Amygdala (tissue), 56 donors: ENCODE data around the gene ZMYND8.
"Not testable (repeated sequence)": the region's sequence is repeated elsewhere in the genome, so short reads cannot be mapped to it uniquely, and the experiment has no call there.

ENCODE experiments used
- DNase-seq, 56 donors: peaks; one replicate each; lab custom pipeline; 2025; lab: John Stamatoyannopoulos, UW

ZMYND8 gene

DNA sequence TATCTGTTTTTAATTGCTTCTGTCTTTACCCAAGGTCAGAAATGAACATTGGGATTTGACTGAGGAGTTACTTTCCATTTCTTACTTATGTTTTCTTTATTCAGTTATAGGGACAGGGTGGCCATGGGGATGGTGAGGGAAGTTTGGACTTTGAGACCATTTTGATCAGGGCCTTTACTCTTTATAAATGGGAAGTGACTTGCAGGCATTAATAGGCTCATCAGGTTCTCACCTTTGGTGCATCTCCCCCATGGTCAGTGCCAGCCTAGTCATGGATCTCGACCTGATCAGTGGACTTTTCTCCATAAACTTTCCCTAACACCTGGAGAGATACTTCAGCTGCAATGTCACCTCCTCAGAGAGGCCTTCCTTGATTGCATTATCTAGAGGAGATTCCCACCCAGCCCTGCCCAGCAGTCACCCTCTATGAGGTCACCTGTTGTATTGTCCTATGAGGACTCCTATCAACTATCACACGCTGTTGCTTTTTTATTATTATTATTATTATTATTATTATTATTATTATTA lies 16.8 kb upstream of the ZMYND8 start:
- DNase-seq: no peak

DNA sequence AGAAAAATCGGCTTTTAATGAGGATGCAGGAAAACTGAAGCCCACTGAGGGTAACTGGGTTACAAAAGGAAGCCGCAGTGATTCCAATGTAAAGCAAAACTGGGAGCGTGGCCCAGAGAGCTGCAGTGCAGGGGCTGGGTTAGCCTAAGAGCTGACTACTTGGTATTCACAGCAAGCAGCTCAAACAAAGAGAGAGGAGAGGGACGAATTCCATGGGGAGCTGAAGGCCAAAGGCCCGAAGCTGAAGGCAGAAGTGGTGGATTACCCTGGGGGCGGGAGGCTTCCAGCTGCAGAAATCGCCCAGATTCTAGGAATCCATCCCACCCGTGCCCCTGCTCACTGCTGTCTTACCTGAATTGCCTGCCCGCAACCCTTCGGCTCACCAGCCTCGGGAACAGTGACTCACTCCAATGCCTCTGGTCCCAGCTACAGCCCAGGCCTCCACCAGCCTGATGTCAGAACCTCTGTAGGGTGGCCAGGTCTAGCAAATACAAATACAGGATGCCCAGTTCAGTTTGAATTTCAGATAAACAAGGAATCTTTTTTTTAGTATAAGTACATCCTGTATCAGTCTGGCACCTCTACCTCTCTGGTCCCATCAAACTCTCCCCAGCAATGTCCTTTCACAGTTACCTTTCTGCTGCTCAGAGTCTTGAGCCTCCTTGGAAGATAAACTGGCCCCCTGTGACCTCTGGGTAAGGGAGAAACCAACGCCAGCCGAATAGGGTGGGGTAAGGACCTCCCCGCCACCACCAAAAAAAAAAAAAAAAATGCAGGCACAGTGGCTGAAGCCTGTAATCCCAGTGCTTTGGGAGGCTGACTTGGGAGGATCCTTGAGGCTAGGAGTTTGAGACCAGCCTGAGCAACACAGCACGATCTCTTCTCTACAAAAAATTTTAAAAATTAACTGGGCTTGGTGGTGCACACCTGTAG lies 14.6 kb upstream of the ZMYND8 start:
- no peak for DNase-seq

DNA sequence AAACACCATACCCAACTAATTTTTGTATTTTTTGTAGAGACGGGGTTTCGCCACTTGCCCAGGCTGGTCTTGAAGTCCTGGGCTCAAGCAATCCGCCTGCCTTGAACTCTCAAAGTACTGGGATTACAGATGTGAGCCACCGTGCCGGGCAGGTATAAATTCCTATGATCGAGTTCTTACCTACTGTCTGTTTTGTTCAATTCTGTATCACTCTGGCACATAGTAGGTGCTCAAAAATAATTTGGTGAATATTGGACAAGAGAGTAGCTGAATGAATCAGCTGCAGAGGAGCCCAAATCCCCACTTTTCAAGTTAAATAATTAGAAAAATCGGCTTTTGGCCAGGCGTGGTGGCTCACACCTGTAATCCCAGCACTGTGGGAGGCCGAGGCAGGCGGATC lies 13.7 kb upstream of the ZMYND8 start:
- DNase-seq: no peak

- DNase-seq: no peak
Measured at GRCh38 chr20:47368301-47368700, 11.8 kb upstream of the ZMYND8 start.

DNA sequence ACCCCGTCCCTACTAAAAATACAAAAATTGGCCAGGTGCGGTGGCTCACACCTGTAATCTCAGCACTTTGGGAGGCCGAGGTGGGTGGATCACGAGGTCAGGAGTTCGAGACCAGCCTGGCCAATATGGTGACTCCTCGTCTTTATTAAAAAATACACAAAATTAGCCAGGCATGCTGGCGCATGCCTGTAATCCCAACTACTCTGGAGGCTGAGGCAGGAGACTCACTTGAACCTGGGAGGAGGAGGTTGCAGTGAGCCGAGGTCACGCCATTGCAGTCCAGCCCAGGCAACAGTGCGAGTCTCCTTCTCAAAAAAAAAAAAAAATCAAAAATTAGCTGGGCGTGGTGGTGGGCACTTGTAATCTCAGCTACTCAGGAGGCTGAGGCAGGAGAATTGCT lies 9.8 kb upstream of the ZMYND8 start:
- not testable (repeated sequence) for DNase-seq

DNA sequence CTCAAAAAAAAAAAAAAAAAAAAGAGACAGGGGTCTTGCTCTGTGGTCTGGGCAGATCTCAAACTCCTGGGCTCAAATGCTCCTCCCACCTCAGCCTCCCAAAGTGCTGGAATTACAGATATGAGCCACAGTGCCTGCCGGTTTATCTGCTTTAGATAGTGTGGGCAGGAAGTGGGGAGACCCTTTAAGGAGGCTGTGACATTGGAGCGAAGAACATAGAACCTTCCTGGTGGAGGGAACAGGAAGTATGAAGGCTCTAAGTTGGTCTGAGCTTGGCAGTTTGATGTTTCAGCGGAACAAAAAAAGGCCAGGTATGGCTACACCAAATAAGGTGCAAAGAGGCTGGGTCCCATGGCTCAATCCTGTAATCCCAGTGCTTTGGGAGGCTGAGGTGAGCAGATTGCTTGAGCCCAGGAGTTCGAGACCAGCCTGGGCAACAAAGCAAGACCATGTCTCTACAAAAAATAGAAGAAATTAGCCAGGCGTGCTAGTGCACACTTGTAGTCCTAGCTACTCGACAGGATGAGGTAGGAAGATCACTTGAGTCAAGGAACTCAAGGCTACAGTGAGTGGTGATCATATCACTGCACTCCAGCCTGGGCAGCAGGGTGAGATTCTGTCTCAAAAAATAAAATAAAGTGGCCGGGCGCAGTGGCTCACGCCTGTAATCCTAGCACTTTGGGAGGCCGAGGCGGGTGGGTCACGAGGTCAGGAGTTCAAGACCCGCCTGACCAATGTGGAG lies 8.7 kb upstream of the ZMYND8 start:
- no peak for DNase-seq

DNA sequence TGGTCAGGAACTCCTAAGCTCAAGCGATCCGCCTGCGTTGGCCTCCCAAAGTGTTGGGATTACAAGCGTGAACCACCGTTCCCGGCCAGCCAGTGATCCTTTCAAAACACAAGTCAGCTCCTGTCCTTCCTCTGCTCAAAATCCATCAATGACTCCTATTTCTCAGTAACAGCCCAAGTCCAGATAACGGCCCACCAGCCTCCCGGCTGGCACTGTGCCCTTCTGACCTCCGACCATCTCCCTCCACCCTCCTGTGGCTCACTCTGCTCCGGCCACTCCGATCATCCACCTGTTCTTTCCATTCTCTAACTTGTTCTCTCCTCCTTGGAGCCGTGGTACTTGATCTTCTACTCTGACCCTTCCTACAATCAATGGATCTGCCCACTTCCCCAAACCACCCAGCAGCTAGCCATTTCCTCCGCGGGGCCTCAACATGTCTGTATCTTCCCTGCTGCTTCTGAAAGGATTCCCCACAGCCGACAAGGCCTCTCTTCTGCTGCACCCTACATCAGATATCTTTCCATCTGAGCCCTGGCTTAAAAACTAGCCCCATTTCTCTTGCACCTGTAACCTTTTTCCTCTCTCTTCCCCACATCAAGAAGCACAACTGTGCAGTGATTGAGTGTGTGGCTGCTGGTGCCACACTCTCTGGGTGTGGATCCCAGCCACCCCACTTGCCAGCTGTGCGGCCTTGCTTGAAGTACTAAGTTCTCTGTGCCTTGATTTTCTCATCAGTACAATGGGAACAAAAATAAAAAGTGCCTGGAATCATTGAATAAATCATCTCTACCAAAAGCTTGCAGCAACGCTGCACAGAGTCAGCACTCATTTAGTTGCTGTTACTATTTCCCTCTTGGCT lies 6.1 kb upstream of the ZMYND8 start:
- DNase-seq: no peak

DNA sequence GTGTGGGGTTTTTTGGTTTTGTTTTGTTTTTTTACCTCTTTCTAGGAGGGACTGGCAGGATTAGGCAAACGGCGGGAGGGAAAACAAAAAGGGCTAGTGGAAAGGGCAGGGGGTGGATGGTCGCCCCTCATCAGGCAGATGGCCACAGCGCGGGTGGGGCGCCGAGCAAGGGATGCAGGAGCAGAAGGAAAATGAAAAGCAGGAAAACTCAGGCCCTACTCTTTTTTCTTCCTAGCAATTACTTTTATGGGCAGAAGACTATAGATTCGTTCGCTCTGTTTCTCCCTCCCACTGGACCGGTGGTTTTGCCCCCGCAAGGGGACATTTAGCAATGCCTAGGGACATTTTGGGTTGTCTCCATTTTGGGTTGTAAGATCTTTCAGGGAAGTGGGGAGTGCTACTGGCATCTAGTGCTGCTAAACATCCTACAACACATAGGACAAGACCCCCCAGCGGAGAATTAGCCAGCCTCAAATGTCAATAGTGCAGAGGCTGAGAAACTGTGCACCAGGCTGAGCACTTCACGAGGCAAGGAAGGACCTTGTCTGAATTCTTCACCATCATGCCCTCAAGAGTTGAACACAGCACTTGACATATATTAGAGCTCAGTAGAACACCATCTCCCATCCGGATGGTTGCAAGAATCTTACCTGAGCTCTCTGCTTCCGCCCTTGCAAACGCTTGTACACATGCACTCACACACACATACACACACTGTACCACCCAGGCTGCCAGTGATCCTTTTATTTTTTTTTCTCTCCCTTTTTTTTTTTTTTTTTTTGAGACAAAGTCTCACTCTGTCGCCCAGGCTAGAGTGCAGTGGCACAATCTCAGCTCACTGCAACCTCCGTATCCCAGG lies 4.8 kb upstream of the ZMYND8 start:
- DNase-seq: peak in 4 of 56 donors; percentile 44 to 60 (median 58)

DNA sequence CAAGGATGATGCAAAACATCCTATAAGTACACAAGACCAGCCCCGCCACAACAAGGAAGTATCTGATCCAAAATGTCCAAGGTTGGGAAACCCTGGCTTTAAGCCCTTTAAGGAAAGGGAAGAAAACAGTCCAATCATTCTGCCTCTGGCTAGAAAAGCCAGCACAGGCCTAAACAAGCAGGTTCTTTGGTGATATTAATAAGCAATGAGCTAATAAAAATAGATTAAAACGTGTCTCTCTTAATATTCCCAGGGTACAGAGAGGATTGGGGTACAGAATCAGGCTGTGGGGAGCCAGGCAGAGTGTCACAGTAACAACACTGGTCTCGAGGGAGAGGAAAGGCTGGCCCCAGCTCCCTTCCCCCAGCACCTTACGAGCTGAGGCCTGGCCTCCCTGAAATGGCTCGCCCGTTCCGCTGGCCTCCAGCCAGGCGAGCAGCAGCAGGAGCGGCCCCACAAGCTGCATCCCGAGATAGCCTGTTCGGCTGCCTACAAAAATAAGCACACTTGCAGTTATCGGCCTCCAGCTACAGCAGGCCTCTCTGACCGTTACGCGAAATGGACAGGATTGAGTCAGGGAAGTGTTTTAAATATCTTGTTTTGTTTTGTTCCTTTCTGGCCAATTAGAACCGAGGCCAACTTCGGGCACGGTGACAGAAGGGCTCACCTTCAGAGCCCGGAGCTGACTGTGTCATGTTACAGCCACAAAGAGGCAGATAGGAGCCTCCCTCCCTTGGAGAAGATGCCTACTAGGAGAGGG lies 4.0 kb upstream of the ZMYND8 start:
- DNase-seq: peak in 46 of 56 donors; percentile 16 to 79 (median 42)

GRCh38 chr20:47359530-47360296 lies 3.2 kb upstream of the ZMYND8 start:
- no peak for DNase-seq

GRCh38 chr20:47358672-47359529 lies 2.4 kb upstream of the ZMYND8 start:
- DNase-seq: peak in 54 of 56 donors; percentile 28 to 88 (median 72)

DNA sequence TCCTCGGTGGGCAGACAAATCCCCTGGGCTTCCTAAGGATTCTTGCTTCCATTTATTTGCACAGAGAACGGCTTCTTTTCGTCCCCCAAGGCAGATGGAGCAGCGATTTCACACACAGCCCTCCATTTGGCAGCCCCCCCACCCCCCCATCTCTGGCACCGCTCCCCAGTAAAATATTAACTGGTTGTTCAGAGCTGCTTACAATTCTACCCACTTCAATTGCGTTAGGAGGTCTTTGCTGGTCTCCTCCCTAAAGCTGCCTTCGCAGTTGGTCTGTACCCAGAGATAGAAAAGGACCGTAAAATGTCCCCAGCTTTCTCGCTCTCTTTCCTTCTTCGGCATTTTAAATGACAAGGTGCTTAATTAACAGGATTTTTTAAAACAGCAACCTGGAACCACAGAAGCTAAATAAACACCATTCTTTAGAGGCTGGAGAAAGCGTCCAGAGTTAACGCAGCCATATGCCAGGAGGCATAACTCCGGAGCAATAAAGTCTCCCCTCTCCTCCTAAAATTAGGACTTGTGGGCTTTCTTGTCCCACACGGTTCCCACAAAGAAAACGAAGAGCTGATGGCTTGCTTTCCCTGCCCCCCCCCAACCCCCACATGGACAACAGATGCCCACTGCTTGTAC lies 1.7 kb upstream of the ZMYND8 start:
- peak in 1 of 56 donors; percentile 57 for DNase-seq

- peak in 55 of 56 donors; percentile 46 to 88 (median 75) for DNase-seq
Measured at GRCh38 chr20:47357296-47358038, 968 bp upstream of the ZMYND8 start.

GRCh38 chr20:47356220-47356525 lies 326 bp downstream of the ZMYND8 start:
- no peak for DNase-seq

DNA sequence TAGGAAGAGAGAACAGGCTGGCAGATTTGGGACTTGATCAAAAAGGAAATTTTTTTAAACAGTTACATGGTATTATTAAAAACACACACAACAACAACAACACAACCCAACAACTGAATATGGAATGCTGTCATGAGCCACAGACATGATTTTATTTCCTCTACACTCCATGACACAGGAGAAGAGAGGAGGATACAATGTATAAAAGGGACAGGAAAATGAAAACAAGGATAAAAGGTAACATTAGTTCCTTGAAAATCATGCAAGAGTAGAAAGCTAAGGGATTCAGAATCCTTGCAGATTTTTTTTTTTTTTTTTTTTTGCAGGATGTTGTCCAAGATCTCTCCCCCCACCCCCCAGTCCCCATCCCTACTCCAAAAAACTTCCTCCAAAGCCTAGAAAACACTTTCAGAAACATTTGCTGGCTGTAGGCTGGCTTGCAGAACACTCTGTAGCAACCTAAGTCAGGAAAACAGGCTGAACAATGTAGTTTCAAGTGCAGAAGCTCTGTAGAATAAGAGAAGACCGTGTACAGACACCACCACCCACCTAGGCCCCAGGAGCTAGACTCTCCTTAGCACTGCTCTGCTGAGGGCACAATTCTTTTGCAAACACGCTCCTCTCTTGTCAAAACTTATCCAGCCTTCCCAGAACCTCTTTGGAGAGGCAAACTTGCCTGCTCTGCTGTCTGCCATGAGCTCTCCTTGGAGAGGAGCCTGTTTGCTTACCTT lies 845 bp downstream of the ZMYND8 start:
- DNase-seq: peak in 15 of 56 donors; percentile 12 to 53 (median 23)
